ENCODE data around the gene SPINK8.

GRCh38 chr3:48345946-48346572, 12.6 kb upstream of the SPINK8 start:
- TF ChIP-seq KDM1A (IDR thresholded peaks at IDR 0.05; ENCODE audit: borderline replicate concordance, low read length) = no peak
- no peak for TF ChIP-seq POU5F1 (IDR thresholded peaks at IDR 0.05; ENCODE audit: low read depth, low read length)
- TF ChIP-seq YY1 (IDR thresholded peaks at IDR 0.05; ENCODE audit: low read depth, low read length) = no peak
- TF ChIP-seq CBX5 (IDR thresholded peaks at IDR 0.05; ENCODE audit: low read depth, low read length) = no peak
- TF ChIP-seq EZH2 (IDR thresholded peaks at IDR 0.05; ENCODE audit: low read depth, low read length, severe bottlenecking) = no peak
- TF ChIP-seq POLR2AphosphoS5 (IDR thresholded peaks at IDR 0.05; ENCODE audit: low read depth, low read length) = no peak
